GM23248 (cell line): Measurements from ENCODE around the gene CD47. TPM values are rescaled to one million over a fixed set of nuclear protein-coding genes. Genes with fewer than 3 reads are reported as not detected.

ENCODE experiments used
- DNase-seq: peaks from one replicate; pipeline ENCODE4 v3.0.0-alpha.2; 2015
- H2AFZ ChIP-seq: fragments of 200-600 bp; sonication (generic); 2 replicates; pipeline ENCODE4 v1.6.1; 2016; ENCODE audit warnings: antibody characterized with exemption
- H3F3A ChIP-seq: fragments of 200-600 bp; sonication (generic); 2 replicates; pipeline ENCODE4 v1.6.1; 2016; ENCODE audit warnings: mild to moderate bottlenecking, antibody characterized with exemption, mixed run types; ENCODE audit not compliant: insufficient read depth
- H3K27ac ChIP-seq: fragments of 200-600 bp; sonication (generic); 2 replicates; pipeline ENCODE4 v1.5.1; 2016; ENCODE audit warnings: mild to moderate bottlenecking
- H3K27me3 ChIP-seq: fragments of 200-600 bp; sonication (generic); replicated peaks from 2 replicates; pipeline ENCODE4 v1.6.1; 2016; ENCODE audit warnings: mild to moderate bottlenecking; ENCODE audit not compliant: insufficient read depth
- H3K36me3 ChIP-seq: fragments of 200-600 bp; sonication (generic); 2 replicates; pipeline ENCODE4 v1.6.1; 2016; ENCODE audit warnings: low read depth, mild to moderate bottlenecking
- H3K4me1 ChIP-seq: fragments of 200-600 bp; sonication (generic); 2 replicates; pipeline ENCODE4 v1.6.1; 2016; ENCODE audit warnings: mild to moderate bottlenecking; ENCODE audit not compliant: insufficient read depth
- H3K4me2 ChIP-seq: fragments of 200-600 bp; sonication (generic); one replicate; pipeline ENCODE4 v1.6.1; 2016; ENCODE audit warnings: mild to moderate bottlenecking; ENCODE audit not compliant: unreplicated experiment
- H3K4me3 ChIP-seq: fragments of 200-600 bp; sonication (generic); 2 replicates; pipeline ENCODE4 v1.5.1; 2016; ENCODE audit warnings: mild to moderate bottlenecking
- H3K79me2 ChIP-seq: fragments of 200-600 bp; sonication (generic); 2 replicates; pipeline ENCODE4 v1.6.1; 2016; ENCODE audit warnings: mild to moderate bottlenecking; ENCODE audit not compliant: insufficient read depth
- H3K9ac ChIP-seq: fragments of 200-600 bp; sonication (generic); 2 replicates; pipeline ENCODE4 v1.6.1; 2016; ENCODE audit warnings: mild to moderate bottlenecking
- H3K9me2 ChIP-seq: fragments of 200-600 bp; sonication (generic); 2 replicates; pipeline ENCODE4 v1.6.1; 2016; ENCODE audit warnings: mixed run types, mild to moderate bottlenecking, moderate library complexity; ENCODE audit not compliant: insufficient read depth
- H3K9me3 ChIP-seq: fragments of 200-600 bp; sonication (generic); one replicate; pipeline ENCODE4 v1.6.1; 2017; ENCODE audit warnings: low read depth
- H4K20me1 ChIP-seq: fragments of 200-600 bp; sonication (generic); 2 replicates; pipeline ENCODE4 v1.6.0; 2016; ENCODE audit not compliant: insufficient read depth
- EZH2 ChIP-seq: fragments of 200-600 bp; sonication (generic); IDR thresholded peaks from 2 replicates; pipeline ENCODE4 v1.6.1; 2018; ENCODE audit warnings: antibody characterized with exemption, mild to moderate bottlenecking; ENCODE audit not compliant: insufficient read depth, poor library complexity, severe bottlenecking
- EZH2phosphoT487 ChIP-seq: fragments of 200-600 bp; sonication (generic); IDR thresholded peaks from 2 replicates; pipeline ENCODE4 v1.6.1; 2018; ENCODE audit warnings: antibody characterized with exemption, moderate library complexity, mild to moderate bottlenecking, low read depth; ENCODE audit not compliant: insufficient read depth
- WGBS, 2 experiments: methylation state at CpG; one replicate each; pipeline ENCODE4 v1.1.6; 2015 to 2017; ENCODE audit warnings: low lambda C conversion rate in 2 of 2, low coverage in 1 of 2; ENCODE audit errors: missing lambda C conversion rate in 2 of 2; 5-methylcytosine and 5-hydroxymethylcytosine counted together
- in situ Hi-C: fragments of 300-500 bp; cut with MboI; formaldehyde crosslinking; loops from 2 replicates; pipeline ENCODE4 v1.15.0; 2020
- polyA plus RNA-seq: library from polyadenylated mRNA; unstranded; fragments of >200 nt; fragmentation: Nextera tagmentation; extraction: Ambion mirVana; gene quantifications from 2 replicates; pipeline ENCODE4 v1.2.1, GENCODE V29; 2016
- total RNA-seq: library from RNA; depleted of rRNA; stranded (reverse); fragments of >200 nt; shearing (Covaris generic); gene quantifications from 2 replicates; pipeline ENCODE4 v1.2.3, GENCODE V29; 2014

The CD47 gene
- total and polyA plus RNA-seq, 2 experiments from 2014 or later = 97.3 to 120 TPM

GRCh38 chr3:108092501-108092900 is 1.7 kb upstream of the CD47 start:
- Histone ChIP-seq H3K36me3 (no peaks in the 10 kb centered on the region), H3K79me2 (peaks cover 33% of the 10 kb centered on the region), H3K27me3 (no peaks in the 10 kb centered on the region), H3K4me1 (peaks cover 7% of the 10 kb centered on the region; the same call in 1 of the 2 replicates), H3K9ac (no peak overlapping the region), H3K4me2 (no peak overlapping the region), H3F3A (no peaks in the 10 kb centered on the region), H3K9me3 (no peaks in the 10 kb centered on the region), H3K27ac (no peak overlapping the region), H3K9me2 (no peaks in the 10 kb centered on the region), H2AFZ (no peak overlapping the region), H4K20me1 (no peaks in the 10 kb centered on the region), H3K4me3 (no peak overlapping the region)
- TF ChIP-seq EZH2 (no peak), EZH2phosphoT487 (no peak)
- DNase-seq = no peak
- in situ Hi-C loops = no loop called here
- WGBS, 2 experiments = 91% methylated on average over 3 of the region's 3 CpGs

- TF ChIP-seq EZH2phosphoT487 (no peak), EZH2 (no peak)
- H3K27ac ChIP-seq = peak overlapping the region; percentile 67
- in situ Hi-C loops = no loop called here
- H3K4me1 ChIP-seq = peaks cover 7% of the 10 kb centered on the region; the same call in 1 of the 2 replicates
- peak overlapping the region; percentile 90 for H2AFZ ChIP-seq
- H3K9ac ChIP-seq = peak overlapping the region; percentile 89
- no peaks in the 10 kb centered on the region for H3F3A ChIP-seq
- H4K20me1 ChIP-seq = no peaks in the 10 kb centered on the region
- H3K79me2 ChIP-seq = peaks cover 41% of the 10 kb centered on the region
- 32 to 39% methylated on average over 41 of the region's 41 CpGs for WGBS, 2 experiments
- peak overlapping the region; percentile 85 for H3K4me3 ChIP-seq
- H3K9me2 ChIP-seq = no peaks in the 10 kb centered on the region
- H3K4me2 ChIP-seq = peak overlapping the region; percentile 66
- no peaks in the 10 kb centered on the region for H3K36me3 ChIP-seq
- DNase-seq = no peak
- no peaks in the 10 kb centered on the region for H3K27me3 ChIP-seq
- H3K9me3 ChIP-seq = no peaks in the 10 kb centered on the region
Measured at GRCh38 chr3:108091498-108092250, 843 bp upstream of the CD47 start.

- no peaks in the 10 kb centered on the region for H3K9me3 ChIP-seq
- TF ChIP-seq EZH2phosphoT487 (no peak), EZH2 (no peak)
- H3K79me2 ChIP-seq = peaks cover 56% of the 10 kb centered on the region
- peak overlapping the region; percentile 90 for H2AFZ ChIP-seq
- no peaks in the 10 kb centered on the region for H3F3A ChIP-seq
- no peaks in the 10 kb centered on the region for H3K36me3 ChIP-seq
- peak; percentile 63 for DNase-seq
- H4K20me1 ChIP-seq = no peaks in the 10 kb centered on the region
- H3K9me2 ChIP-seq = no peaks in the 10 kb centered on the region
- peaks cover 7% of the 10 kb centered on the region; the same call in 1 of the 2 replicates for H3K4me1 ChIP-seq
- in situ Hi-C loops = no loop called here
- peak overlapping the region; percentile 85 for H3K4me3 ChIP-seq
- H3K27ac ChIP-seq = peak overlapping the region; percentile 67
- no peaks in the 10 kb centered on the region for H3K27me3 ChIP-seq
- H3K9ac ChIP-seq = peak overlapping the region; percentile 89
- 1% methylated on average over 26 to 29 of the region's 29 CpGs for WGBS, 2 experiments
- H3K4me2 ChIP-seq = peak overlapping the region; percentile 96
Measured at GRCh38 chr3:108090049-108090700, 656 bp downstream of the CD47 start.

GRCh38 chr3:108089579-108089978 is 1.3 kb downstream of the CD47 start:
- peaks cover 62% of the 10 kb centered on the region for H3K79me2 ChIP-seq
- DNase-seq = peak; percentile 39
- H4K20me1 ChIP-seq = no peaks in the 10 kb centered on the region
- 2 to 3% methylated on average over 10 of the region's 10 CpGs for WGBS, 2 experiments
- H3K9me2 ChIP-seq = no peaks in the 10 kb centered on the region
- no peak for TF ChIP-seq EZH2
- no peak for TF ChIP-seq EZH2phosphoT487
- H3K27ac ChIP-seq = peak overlapping the region; percentile 67
- H3K9me3 ChIP-seq = no peaks in the 10 kb centered on the region
- H3F3A ChIP-seq = no peaks in the 10 kb centered on the region
- peak overlapping the region; percentile 96 for H3K4me2 ChIP-seq
- H3K9ac ChIP-seq = peak overlapping the region; percentile 89
- no peaks in the 10 kb centered on the region for H3K27me3 ChIP-seq
- peaks cover 7% of the 10 kb centered on the region; the same call in 1 of the 2 replicates for H3K4me1 ChIP-seq
- H3K36me3 ChIP-seq = no peaks in the 10 kb centered on the region
- H2AFZ ChIP-seq = peak overlapping the region; percentile 90
- in situ Hi-C loops = no loop called here
- H3K4me3 ChIP-seq = peak overlapping the region; percentile 85
